Left lobe of liver (tissue), 1 donor: ENCODE results near the gene PTCD3. TPM values are rescaled to one million over a fixed set of nuclear protein-coding genes. Genes with fewer than 3 reads are reported as not detected.

Source experiments
- total RNA-seq: library from RNA; stranded (reverse); gene quantifications from one replicate; pipeline ENCODE4 v1.2.1, GENCODE V29; 2021
- donor health status: DM: no; HTN: yes; CAD: no.

Gene PTCD3
- total RNA-seq, 1 donor from 2014 or later: 44.9 TPM

Other genes with a start within 250 kb of the PTCD3 start
- gene ST3GAL5, start 217.2 kb upstream of the PTCD3 start, total RNA-seq: 12.8 TPM
- 12.1 TPM for gene POLR1A, start 349 bp upstream of the PTCD3 start, total RNA-seq
- gene IMMT, start 89.2 kb downstream of the PTCD3 start, total RNA-seq: 50.1 TPM
- gene MRPL35, start 93.2 kb downstream of the PTCD3 start, total RNA-seq: 23.1 TPM
- gene REEP1, start 231.4 kb downstream of the PTCD3 start, total RNA-seq: 0.50 TPM